AG08395 (cell line): Measurements from ENCODE around the gene SORL1-AS1.

Experiments used
- DNase-seq: peaks from one replicate; pipeline ENCODE4 v3.0.0; 2012; ENCODE audit warnings: mixed read lengths, low spot score

The SORL1-AS1 gene

GRCh38 chr11:121389651-121390050, 63.1 kb downstream of the SORL1-AS1 start:
- no peak for DNase-seq
